ENCODE results near the gene ABCD4.

DNA sequence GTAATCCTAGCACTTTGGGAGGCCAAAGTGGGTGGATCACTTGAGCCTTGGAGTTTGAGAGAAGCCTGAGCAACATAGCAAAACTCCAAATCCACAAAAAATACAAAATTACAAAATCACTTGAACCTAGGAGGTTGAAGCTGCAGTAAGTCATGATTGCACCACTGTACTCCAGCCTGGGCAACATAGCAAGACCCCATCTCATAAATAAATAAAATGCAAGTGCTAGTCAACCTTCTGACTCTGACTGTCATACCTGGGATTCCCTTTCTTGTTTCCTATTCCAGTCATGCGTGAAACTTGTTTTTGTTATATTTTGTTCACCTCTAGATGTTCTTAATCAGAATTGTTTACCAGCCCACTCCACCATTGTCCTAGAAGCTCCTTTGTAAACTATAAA is 31.4 kb downstream of the ABCD4 start:
- TF ChIP-seq CEBPB (IDR thresholded peaks at IDR 0.05) (no peak), MYC (IDR thresholded peaks at IDR 0.05; ENCODE audit: borderline replicate concordance, low read length) (no peak), NR3C1 (IDR thresholded peaks at IDR 0.05) (no peak), MAX (IDR thresholded peaks at IDR 0.05) (no peak), POLR2A (IDR thresholded peaks at IDR 0.05; ENCODE audit: low read length) (no peak), ELK1 (IDR thresholded peaks at IDR 0.05; ENCODE audit: low read depth, low read length) (no peak)
